ENCODE measurements around the gene TLE1.

TLE1 gene

DNA sequence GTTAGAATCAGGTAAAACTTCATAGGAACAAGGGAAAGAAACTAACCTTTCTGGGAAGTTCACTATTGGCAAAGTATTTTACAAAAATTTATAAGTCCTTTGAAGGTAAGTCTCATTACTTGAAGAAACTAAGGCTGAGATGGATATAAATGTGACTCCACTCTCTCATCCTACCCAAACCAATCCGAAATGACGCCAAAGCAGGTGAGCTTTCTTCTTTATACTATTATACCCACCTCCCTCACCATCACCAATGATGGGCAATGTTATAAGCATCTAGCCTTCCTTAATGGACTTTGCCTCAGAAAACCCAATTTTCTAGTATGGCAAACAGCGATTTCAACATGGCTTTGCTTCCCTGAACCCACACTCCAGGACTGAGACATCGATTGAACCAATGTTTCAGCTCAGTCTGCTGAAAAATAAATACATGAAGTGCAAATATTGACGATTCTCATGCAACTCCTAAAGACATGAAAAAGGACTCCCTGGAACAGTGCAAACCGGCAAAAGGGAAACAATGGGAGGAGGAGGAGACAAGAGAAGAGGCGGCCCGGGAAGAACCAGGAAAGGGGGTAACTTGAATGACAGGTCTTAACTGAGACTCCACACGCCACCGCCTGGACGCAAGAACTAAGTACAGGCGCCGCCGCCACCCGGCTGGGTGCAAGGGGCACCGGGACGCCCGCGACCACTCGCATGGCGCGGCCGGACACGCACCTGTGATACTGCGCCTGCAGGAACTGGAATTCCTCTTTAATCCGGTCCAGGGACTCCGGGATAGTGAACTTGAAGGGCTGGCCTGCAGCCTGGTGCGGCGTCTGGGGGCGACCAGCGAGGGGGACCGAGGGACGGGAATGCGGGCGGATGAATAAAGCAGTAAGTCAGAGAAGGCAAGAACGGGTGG lies 2.5 kb downstream of the TLE1 start:
- DNase-seq (ENCODE audit: low spot score): peak; percentile 82

DNA sequence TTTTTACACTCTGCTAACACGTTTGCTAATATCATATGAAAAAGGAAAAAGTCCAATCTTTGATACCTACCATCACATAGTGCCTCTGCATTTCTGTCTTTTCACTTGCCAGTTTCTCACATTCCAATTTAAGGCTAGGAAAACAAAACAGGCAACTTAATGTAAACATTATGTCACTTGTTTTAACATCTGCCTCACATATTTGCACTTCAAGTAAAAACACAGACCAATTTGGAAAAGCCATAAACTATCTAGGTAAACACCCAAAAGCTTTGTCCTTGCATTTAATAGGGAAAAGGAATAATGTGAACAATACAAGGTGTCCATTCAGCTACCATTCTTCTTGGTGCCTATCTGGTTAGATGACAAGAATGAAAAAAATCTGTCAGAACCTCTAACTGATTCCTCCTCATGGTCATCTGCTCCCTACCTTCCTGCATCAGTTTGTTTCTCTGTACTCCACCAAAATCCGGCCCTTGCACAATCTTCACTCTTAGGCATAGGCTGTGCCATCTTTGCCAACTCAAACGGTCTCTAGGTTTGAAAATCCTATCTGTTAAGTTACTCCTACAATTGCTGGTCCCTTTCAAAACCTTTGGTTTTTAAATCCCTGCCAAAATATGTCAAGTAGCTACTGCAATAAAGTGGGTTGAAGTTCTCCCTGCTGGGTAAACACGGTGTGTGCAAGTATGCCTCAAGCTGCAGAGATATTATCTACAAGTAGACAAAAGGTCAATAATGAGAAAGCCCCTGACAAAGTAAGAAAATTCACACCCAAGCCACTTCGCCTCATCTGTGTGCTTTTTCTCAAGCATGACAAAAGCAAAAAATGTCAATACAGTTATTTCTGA lies 3.4 kb downstream of the TLE1 start:
- DNase-seq (ENCODE audit: low spot score): no peak

DNA sequence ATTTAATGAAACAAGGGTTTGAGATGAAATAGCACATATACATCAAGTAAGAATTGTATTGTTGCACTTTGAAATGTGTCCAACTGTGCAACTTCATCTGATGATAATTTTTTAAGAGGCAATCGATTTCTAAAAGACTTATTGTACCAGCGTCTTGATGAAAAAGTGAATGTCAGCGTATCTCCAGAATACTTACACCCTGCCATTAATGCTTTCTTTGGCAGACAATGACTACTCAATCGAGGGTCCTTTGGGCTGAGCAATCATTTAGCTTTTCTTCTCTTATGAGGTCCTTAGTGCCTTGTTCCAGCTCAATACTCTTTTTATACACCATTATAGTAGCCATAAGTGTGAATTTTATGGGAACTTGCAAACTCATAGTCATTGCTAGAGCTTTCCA lies 4.7 kb downstream of the TLE1 start:
- DNase-seq (ENCODE audit: low spot score): no peak

DNA sequence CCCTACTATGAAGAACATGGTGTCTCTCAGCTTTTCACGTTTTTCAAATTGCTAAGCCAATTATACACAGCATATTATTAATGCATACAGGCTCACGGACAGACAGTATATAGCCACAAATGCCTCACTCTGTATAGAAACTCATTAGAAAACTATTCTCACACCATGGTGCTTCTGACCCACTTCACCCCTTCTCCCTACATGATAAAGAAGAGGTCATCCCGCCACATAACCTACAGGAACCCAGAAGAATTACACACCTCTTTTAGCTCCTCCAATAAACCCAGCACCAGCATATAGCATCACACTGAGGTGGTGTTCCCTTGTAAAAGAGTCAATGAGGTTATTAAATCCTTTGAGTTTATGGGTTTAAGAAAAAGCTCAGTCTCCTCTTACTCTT lies 5.6 kb downstream of the TLE1 start:
- DNase-seq (ENCODE audit: low spot score): no peak

DNA sequence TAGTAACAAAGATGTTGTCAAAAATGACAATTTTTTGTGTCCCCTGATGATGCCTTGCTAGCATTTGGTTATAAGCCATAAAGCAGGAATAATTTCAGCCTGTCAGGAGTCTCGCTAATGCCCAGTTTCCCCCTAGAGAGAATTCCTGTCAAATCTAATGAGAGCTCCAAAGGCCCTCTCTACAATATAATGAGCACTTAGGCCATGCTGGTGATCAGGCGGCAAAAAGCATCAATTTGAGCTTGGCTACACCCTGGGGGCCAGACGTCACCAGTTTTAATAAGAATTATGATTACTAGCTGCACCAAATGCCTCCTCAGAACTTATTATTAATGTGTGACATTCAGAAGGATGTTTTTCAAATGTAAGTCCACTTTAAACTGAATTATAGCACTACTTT lies 6.1 kb downstream of the TLE1 start:
- DNase-seq (ENCODE audit: low spot score): no peak

DNA sequence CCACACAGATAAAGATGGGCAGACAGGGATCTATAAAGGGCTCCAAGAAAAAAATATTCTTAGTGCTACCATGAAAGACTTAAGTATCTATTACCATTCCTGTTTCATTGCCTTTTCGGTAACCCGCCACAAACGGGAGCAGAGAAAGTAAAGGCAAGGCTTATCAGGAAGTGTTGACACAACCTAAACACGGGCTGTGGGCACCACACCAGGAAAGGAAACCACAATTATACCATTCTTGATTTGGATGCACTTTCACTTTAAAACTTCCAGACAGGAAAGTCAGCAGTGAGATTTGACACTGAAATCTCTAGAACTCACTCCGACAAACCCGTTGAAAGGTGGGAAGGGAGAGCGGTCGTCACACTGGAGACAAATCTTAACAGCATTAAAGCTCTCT lies 6.5 kb downstream of the TLE1 start:
- no peak for DNase-seq (ENCODE audit: low spot score)

DNA sequence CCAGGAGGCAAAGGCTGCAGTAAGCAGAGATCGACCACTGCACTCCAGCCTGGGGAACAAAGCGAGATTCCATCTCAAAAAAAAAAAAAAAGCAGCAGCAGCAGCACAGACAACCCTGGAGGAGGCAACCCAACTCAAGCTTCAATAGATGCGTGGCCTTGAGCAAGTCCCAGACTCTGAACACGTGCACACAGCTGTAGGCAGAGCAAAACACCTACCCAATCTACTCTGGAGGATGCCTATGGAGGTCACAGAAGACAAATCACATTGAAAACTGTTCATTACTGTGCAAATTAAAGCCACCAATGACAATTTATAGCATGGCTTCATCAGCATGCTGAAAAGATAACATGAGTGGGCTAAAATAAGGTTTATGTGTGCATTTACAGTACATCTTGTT lies 7.2 kb downstream of the TLE1 start:
- no peak for DNase-seq (ENCODE audit: low spot score)

DNA sequence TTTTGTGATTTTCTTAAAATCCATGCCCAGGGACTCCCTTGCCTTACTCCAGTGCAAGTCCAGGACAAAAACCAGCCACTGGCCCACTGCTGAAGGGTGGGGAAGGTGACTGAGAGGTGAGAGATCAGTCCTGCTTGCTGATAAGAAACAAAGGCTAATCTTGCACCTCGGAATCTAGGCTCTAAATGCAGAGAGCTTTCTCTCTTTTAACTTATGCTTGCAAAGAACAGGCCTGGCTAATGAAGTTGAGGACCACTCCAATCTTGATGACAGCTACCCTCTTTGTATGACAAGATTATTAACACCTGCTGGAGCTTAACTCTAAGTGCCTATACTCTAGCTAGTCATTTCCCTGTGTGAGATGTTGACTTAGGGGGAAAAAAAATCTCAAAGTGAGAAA lies 8.8 kb downstream of the TLE1 start:
- no peak for DNase-seq (ENCODE audit: low spot score)

DNA sequence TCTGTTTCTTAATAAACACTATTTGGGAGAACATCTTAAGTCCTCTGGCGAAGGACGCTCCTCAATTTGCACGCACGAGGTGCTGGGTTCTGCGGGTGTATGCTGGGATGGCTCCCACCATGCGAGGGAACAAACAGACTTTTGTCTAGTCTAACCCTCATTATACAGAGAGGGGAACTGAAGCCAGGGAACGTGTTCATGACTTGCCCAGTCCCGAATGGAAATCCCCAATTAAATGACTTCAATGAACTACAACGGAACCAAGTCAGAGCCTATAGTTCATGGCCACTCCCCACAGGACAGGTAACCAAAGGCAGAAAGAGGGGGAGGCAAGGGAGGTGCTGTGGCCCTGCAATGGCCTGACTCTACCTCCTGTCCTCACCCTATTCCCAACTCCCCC lies 9.3 kb downstream of the TLE1 start:
- DNase-seq (ENCODE audit: low spot score): peak; percentile 40

DNA sequence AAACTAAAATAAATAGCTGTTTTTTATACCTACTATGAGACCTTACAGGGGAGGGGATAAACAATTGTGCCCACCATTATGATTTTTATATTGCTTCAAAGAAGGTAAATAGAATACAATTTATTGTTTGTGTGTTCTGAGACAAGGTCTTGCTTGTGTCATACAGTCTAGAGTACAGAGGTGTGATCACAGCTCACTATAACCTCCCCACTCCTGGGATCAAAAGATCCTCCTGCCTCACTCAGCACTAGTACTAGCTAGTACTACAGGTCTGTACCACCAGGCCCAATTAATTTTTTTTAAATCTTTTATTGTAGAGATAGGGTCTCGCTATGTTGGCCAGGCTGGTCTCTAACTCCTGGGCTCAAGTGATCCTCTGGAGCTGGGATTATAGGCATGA lies 11.3 kb downstream of the TLE1 start:
- no peak for DNase-seq (ENCODE audit: low spot score)

DNA sequence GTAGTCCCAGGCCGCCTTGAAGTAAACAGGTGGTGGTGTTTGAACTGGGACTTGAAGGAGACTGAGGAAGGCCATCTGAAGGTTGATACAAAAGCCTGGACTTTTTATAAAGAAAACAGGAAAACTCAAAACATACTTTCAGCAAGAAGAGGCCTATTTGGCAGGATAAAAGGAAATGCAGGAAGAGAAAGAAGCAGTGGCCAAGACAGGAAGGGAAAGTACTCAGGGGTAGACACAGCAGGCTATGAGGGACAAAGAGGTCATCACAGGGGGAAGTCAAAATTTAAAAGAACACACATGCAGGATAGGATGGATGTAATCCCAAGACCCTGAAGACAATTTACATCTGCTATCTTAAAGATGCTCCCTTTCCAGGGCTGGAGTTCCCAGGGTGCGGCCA lies 13.0 kb downstream of the TLE1 start:
- no peak for DNase-seq (ENCODE audit: low spot score)

DNA sequence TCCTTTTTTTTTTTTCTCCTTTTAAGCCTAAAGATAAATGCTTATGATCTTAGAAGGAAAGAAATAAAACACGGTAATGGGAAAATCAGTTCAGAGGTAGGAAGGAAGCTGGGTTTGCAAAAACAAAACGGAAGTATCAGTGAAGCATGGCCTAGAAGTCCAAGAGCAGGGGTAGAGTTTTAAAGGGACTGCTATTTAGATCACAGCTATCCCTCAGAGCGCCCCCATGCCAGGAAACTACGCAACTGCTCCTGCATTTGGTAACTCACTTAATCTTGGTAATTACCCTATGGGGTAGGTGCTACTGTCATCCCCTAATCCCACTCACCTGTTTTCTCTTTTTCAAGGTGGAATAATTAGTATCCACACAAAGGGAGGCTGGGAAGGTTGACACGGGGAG lies 16.0 kb downstream of the TLE1 start:
- no peak for DNase-seq (ENCODE audit: low spot score)

DNA sequence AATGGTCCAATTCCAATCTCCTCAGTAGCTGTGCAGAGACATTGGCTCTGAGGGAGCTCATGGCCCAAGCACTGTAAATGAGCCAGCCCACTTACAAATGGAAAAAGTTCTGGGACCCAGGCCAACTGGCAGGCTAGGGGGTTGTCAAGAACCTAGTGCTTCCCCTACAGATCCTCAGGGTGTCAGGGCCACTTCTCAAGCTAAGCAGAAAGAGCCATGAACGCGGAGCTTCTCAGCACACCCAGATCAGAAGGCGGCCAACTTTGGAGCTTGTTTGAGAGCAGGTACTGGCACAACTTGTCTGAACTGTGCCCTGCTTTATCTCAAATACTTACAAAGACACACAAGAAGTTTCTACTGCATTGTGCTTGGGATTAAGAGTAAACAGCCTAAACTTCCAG lies 17.5 kb downstream of the TLE1 start:
- peak; percentile 81 for DNase-seq (ENCODE audit: low spot score)

DNA sequence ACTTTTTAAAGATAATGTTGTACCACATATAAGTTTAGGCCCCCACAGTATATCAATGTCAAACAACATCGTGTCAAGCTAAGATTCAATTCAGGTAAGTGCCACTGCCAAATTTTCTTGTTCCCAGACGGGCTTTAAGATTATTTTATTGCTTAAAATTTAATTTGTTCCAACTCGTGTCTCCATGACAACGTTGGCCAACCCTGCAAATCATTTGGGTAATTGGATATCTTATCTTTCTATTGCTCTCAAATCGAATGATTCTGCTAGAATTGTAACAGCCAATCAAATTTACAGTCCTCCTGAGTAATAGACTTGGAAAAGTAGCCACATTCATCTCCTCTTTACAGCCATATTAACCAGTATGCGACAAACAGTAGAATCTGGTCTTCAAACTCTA lies 19.5 kb downstream of the TLE1 start:
- no peak for DNase-seq (ENCODE audit: low spot score)

DNA sequence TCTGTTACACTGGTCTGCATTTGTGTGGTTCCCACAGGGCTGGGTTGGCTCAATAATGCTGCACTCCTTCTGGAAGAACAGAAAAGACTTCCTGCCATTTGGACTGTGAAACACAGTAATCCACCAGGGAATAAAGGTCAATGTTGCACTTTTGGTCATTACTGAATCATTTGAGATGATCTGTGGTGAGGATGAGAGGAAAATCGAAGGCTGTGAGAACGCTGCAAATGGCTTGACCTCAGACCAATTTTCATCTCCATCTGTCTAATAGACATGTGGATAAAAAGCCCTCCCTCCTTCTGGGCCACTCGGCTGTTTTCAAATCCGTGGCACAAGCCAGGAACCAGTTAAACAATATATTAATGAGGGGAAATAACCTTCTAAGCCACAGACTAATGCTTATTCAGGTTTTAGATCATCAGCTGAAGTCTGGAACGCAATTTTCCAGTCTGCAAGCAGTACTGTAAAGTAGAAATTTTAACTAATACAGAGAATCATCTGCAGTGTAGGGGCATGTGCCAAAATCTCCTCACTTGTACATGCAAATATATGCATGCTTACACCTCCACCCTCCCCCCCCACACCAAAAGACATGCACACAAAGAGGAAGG lies 20.2 kb downstream of the TLE1 start:
- no peak for DNase-seq (ENCODE audit: low spot score)

DNA sequence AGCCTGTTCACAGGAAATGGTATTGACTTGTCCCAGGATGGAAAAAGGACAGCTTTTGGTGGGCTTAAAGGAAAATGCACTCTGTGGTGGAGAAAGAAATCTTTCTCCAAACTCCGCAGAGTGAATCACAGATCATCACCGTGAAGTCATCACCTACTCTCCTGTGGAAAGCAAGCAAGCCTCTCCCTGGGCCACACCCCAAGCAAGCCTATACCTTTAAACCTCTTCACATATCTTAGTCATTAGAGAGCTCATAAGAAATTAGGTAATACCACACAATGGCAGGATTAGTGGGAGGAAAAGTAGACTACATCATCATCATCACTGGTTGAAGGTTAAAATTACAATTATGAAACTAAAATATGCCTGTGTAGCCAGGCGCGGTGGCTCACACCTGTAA lies 23.2 kb downstream of the TLE1 start:
- no peak for DNase-seq (ENCODE audit: low spot score)

DNA sequence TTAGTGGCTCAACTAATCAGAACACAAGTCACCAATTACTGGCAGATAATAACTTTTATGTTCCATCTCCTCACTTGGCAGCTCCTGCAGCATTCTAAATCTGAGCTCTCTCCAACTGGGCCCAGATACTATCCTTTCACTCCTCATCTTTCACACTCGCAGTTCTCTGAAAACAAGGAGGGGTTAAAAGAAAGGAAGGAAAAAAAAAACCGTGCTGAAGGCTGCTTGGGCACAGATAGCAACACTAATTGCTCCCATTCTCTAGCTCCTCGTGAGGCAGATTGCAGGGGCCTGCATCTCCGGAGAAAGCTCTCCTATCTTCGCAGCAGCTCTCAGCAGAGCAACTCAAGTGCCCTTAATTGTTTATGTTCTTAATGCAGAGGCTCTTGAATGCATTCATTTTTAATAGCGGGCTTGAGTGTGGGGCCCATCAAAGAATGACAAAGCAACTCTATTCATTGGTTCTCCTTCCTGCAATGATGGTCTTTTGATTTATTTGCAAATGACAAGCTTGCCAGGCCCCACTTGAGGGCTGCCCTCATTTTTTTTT lies 23.9 kb downstream of the TLE1 start:
- DNase-seq (ENCODE audit: low spot score): no peak

DNA sequence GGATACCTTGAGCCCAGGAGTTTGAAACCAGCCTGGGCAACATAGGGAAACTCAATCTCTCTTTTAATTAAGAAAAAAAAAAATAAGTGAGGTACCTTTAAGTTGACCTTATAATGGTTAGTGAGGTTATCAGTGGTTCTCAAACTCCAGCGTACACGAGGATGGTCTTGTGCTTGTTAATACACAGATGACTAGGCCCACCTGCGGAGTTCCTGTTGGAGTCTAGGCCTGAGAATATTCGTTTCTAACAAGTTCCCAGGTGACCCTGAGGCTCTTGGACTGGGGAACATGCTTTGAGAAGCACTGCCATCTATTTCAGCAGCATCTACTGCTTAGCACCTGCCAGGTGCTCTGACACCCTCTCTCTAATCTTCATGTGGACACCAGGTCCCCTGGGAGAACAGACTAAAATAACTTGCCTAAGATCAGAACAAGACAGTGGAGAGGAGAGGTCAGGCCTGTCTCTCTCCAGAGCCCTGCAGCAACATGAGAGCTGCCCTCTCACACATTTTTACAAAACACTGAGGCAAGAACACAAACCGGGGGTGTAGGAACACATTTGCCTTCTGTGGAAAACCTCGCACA lies 24.6 kb downstream of the TLE1 start:
- no peak for DNase-seq (ENCODE audit: low spot score)

DNA sequence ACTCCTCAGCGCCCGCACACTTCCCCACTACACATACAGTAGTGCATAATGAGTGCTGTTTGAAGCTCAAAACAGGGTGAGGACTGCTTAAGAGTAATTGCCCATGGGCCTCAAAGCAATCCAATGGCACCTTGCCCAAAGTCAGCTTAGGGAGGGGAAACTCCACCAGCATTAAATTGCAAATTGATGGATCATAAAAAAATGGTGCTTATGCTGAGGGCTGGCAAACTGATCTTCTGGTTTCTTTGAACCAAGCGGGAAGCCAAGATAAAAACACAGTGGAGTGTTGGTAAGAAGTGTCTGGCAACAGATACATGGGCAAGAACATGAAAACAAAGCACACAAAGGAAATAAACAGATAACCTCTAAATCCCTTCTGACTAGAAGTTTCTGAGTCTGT lies 28.0 kb downstream of the TLE1 start:
- DNase-seq (ENCODE audit: low spot score): no peak

DNA sequence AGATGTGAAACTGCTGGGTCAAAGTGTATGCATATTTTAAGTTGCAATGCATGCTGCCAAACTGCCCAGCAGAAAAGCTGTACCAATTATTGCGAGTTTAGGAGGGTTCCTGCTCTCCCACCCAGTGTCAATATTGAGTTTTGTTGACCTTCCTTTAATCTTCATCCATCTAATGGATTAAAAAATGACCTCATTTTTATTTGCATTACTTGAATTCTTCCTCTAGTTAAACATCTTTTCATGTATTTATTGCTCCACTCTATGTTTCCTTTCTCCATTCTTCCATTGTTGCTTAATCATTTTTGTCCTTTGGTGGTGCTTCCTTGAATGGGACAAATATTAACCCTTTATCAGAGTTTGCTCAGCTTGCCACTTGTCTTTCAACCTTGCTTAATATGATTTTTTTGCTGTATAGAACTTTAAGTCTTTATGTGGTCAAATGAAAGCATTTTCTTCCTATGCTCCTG lies 32.4 kb downstream of the TLE1 start:
- DNase-seq (ENCODE audit: low spot score): no peak

DNA sequence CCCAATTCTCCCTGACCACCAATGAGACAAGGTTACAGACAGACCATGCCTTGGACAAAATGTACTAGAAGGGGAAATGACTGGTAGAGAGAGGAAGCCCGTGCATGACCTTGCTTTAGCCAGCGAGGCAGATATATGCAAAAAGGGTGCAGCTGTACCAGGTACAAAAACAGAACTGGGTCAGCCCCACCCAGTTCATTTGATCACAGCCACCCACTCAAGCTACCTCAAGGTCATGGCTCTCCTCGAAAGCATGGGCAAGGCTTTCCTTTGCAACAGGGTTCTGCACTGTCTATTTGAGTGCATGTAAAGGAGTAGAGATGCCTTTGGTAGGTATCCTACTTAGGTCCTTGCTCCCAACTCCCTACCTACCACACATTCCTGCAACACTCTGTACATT lies 33.3 kb downstream of the TLE1 start:
- no peak for DNase-seq (ENCODE audit: low spot score)

DNA sequence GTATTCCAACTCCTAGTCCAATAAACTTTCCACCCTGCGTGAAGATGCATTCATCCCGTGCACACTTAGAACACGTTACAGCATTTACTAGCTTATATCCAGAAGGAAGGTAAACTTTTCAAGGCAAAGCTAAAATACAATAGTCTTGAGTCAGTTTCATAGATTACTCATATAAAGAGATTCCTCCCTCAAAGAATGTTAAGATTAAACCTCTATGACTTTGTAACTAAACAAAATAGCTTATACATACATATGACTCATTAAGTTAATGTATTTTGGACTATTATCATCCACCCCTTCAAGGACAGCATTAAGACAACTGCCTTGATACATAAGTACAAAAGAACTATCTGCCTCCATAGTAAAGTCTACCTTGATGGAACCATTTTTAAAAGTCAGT lies 36.1 kb downstream of the TLE1 start:
- DNase-seq (ENCODE audit: low spot score): no peak

Data from globus pallidus (tissue), 1 donor.